ENCODE data around the gene UNC5B. TPM values are rescaled to one million over a fixed set of nuclear protein-coding genes. Genes with fewer than 3 reads are reported as not detected.

UNC5B gene
- total and polyA plus RNA-seq, 2 donors (not counting 1 experiment from before 2014, with no cell fraction given): 2.5 to 60.8 TPM

GRCh38 chr10:71269301-71270288 lies 57.2 kb downstream of the UNC5B start:
- Histone ChIP-seq H4K20me1 (ENCODE audit: control insufficient read depth, extremely low read depth, insufficient read depth, low read length) (no peaks in the 10 kb centered on the region), H3K27ac (ENCODE audit: insufficient read depth, low read length) (no peak overlapping the region), H3K9me3 (ENCODE audit: control insufficient read depth, insufficient read depth, low read depth, low read length) (no peaks in the 10 kb centered on the region), H3K36me3 (ENCODE audit: control insufficient read depth, insufficient read depth, low read length) (no peaks in the 10 kb centered on the region), H3K4me1 (ENCODE audit: control insufficient read depth, extremely low read depth, insufficient read depth, low read length) (peaks cover 24% of the 10 kb centered on the region), H3K4me3 (replicated peaks in 1 of 4; ENCODE audit: control extremely low read depth in 1 of 4, insufficient read depth in 1 of 4, low read depth in 3 of 4, low read length in 4 of 4) (no peak overlapping the region), H3K4me2 (ENCODE audit: extremely low read depth, insufficient read depth, low read length) (no peak overlapping the region), H2AFZ (ENCODE audit: low read length) (no peak overlapping the region), H3K27me3 (ENCODE audit: control insufficient read depth, insufficient read depth, low read length) (no peaks in the 10 kb centered on the region), H3K79me2 (ENCODE audit: control insufficient read depth, insufficient read depth, low read length) (no peaks in the 10 kb centered on the region), H3K9ac (ENCODE audit: insufficient read depth, low read length) (no peak overlapping the region)
- peak; percentile 44 to 59 for DNase-seq (ENCODE audit: low read depth in 2 of 2)
- TF ChIP-seq EZH2 (IDR thresholded peaks at IDR 0.05; ENCODE audit: low read length, missing control alignments): no peak
- no peak for TF ChIP-seq CTCF (conservative IDR thresholded peaks at IDR 0.05 in 1 of 2, IDR thresholded peaks at IDR 0.05 in 1 of 2; ENCODE audit: low read depth in 1 of 2, low read length in 2 of 2)

- Histone ChIP-seq H3K4me1 (ENCODE audit: control insufficient read depth, extremely low read depth, insufficient read depth, low read length) (peaks cover 24% of the 10 kb centered on the region), H3K27me3 (ENCODE audit: control insufficient read depth, insufficient read depth, low read length) (no peaks in the 10 kb centered on the region), H3K4me3 (replicated peaks in 1 of 4; ENCODE audit: control extremely low read depth in 1 of 4, insufficient read depth in 1 of 4, low read depth in 3 of 4, low read length in 4 of 4) (no peak overlapping the region), H3K36me3 (ENCODE audit: control insufficient read depth, insufficient read depth, low read length) (no peaks in the 10 kb centered on the region), H3K4me2 (ENCODE audit: extremely low read depth, insufficient read depth, low read length) (no peak overlapping the region), H2AFZ (ENCODE audit: low read length) (no peak overlapping the region), H3K79me2 (ENCODE audit: control insufficient read depth, insufficient read depth, low read length) (no peaks in the 10 kb centered on the region), H3K9ac (ENCODE audit: insufficient read depth, low read length) (no peak overlapping the region), H3K9me3 (ENCODE audit: control insufficient read depth, insufficient read depth, low read depth, low read length) (no peaks in the 10 kb centered on the region), H3K27ac (ENCODE audit: insufficient read depth, low read length) (no peak overlapping the region), H4K20me1 (ENCODE audit: control insufficient read depth, extremely low read depth, insufficient read depth, low read length) (no peaks in the 10 kb centered on the region)
- DNase-seq (ENCODE audit: low read depth in 2 of 2): peak; percentile 79 to 91
- TF ChIP-seq CTCF (conservative IDR thresholded peaks at IDR 0.05 in 1 of 2, IDR thresholded peaks at IDR 0.05 in 1 of 2; ENCODE audit: low read depth in 1 of 2, low read length in 2 of 2) (peak; percentile 75 to 87), EZH2 (IDR thresholded peaks at IDR 0.05; ENCODE audit: low read length, missing control alignments) (no peak)
Observed at GRCh38 chr10:71270301-71271220, 58.2 kb downstream of the UNC5B start.

- Histone ChIP-seq H3K4me1 (ENCODE audit: control insufficient read depth, extremely low read depth, insufficient read depth, low read length) (peaks cover 16% of the 10 kb centered on the region), H2AFZ (ENCODE audit: low read length) (no peak overlapping the region)
Observed at GRCh38 chr10:71271662-71272055, 59.3 kb downstream of the UNC5B start.

More at GRCh38 chr10:71271662-71272055, 59.3 kb downstream of the UNC5B start:
- H3K36me3 ChIP-seq (ENCODE audit: control insufficient read depth, insufficient read depth, low read length): no peaks in the 10 kb centered on the region
- H3K79me2 ChIP-seq (ENCODE audit: control insufficient read depth, insufficient read depth, low read length): no peaks in the 10 kb centered on the region
- H3K9me3 ChIP-seq (ENCODE audit: control insufficient read depth, insufficient read depth, low read depth, low read length): no peaks in the 10 kb centered on the region
- H3K4me3 ChIP-seq (replicated peaks in 1 of 4; ENCODE audit: control extremely low read depth in 1 of 4, insufficient read depth in 1 of 4, low read depth in 3 of 4, low read length in 4 of 4): no peak overlapping the region
- no peak overlapping the region for H3K4me2 ChIP-seq (ENCODE audit: extremely low read depth, insufficient read depth, low read length)
- H4K20me1 ChIP-seq (ENCODE audit: control insufficient read depth, extremely low read depth, insufficient read depth, low read length): no peaks in the 10 kb centered on the region
- no peak for TF ChIP-seq CTCF (conservative IDR thresholded peaks at IDR 0.05 in 1 of 2, IDR thresholded peaks at IDR 0.05 in 1 of 2; ENCODE audit: low read depth in 1 of 2, low read length in 2 of 2)
- TF ChIP-seq EZH2 (IDR thresholded peaks at IDR 0.05; ENCODE audit: low read length, missing control alignments): no peak
- no peak overlapping the region for H3K9ac ChIP-seq (ENCODE audit: insufficient read depth, low read length)
- no peaks in the 10 kb centered on the region for H3K27me3 ChIP-seq (ENCODE audit: control insufficient read depth, insufficient read depth, low read length)
- peak in 1 of 2 donors; percentile 47 for DNase-seq (ENCODE audit: low read depth in 2 of 2)
- no peak overlapping the region for H3K27ac ChIP-seq (ENCODE audit: insufficient read depth, low read length)

Measured in fibroblast of lung (primary cell).